Central memory CD8-positive, alpha-beta T cell (primary cell): Measurements from ENCODE around the gene RAP2A.

ENCODE experiments used
- ATAC-seq: fragments of 150-1000 bp; cut with Tn5 transposase; replicated peaks from 2 replicates; pipeline ENCODE4 v1.10.0; 2022; ENCODE audit warnings: mild to moderate bottlenecking, moderate FRiP score, moderate number of reproducible peaks; ENCODE audit not compliant: poor library complexity, severe bottlenecking; ENCODE audit errors: extremely low read depth
- DNase-seq, 2 donors: peaks; one replicate each; pipeline ENCODE4 v3.0.0; 2021; ENCODE audit warnings: low spot score in 2 of 2
- H3K27ac Mint-ChIP-seq: one replicate; pipeline ENCODE4 v1.8.0; 2022; ENCODE audit warnings: low read depth, mild to moderate bottlenecking, moderate library complexity, mixed read lengths
- H3K27me3 Mint-ChIP-seq: one replicate; pipeline ENCODE4 v1.8.0; 2022; ENCODE audit warnings: mixed read lengths
- H3K36me3 Mint-ChIP-seq: one replicate; pipeline ENCODE4 v1.8.0; 2022; ENCODE audit warnings: mild to moderate bottlenecking, moderate library complexity, mixed read lengths; ENCODE audit not compliant: insufficient read depth
- H3K4me1 Mint-ChIP-seq: one replicate; pipeline ENCODE4 v1.8.0; 2022; ENCODE audit warnings: mixed read lengths
- H3K4me3 Mint-ChIP-seq: one replicate; pipeline ENCODE4 v1.8.0; 2022; ENCODE audit warnings: mild to moderate bottlenecking, moderate library complexity, mixed read lengths
- H3K9me3 Mint-ChIP-seq: one replicate; pipeline ENCODE4 v1.8.0; 2022; ENCODE audit warnings: mixed read lengths

The RAP2A gene

GRCh38 chr13:97468331-97468730, 34.4 kb downstream of the RAP2A start:
- H3K4me1 Mint-ChIP-seq: no peaks in the 10 kb centered on the region
- no peak overlapping the region for H3K4me3 Mint-ChIP-seq
- H3K27ac Mint-ChIP-seq: no peak overlapping the region
- no peaks in the 10 kb centered on the region for H3K9me3 Mint-ChIP-seq
- H3K36me3 Mint-ChIP-seq: peaks cover 6% of the 10 kb centered on the region
- H3K27me3 Mint-ChIP-seq: no peaks in the 10 kb centered on the region
- DNase-seq (no peak), ATAC-seq (no peak)

- ATAC-seq: no peak
- no peak overlapping the region for H3K27ac Mint-ChIP-seq
Measured at GRCh38 chr13:97471711-97472110, 37.7 kb downstream of the RAP2A start.

GRCh38 chr13:97474349-97474980, 40.5 kb downstream of the RAP2A start:
- no peak overlapping the region for H3K27ac Mint-ChIP-seq
- peaks cover 2% of the 10 kb centered on the region for H3K36me3 Mint-ChIP-seq
- no peak for ATAC-seq
- no peak for DNase-seq
- H3K9me3 Mint-ChIP-seq: no peaks in the 10 kb centered on the region
- no peaks in the 10 kb centered on the region for H3K4me1 Mint-ChIP-seq
- no peak overlapping the region for H3K4me3 Mint-ChIP-seq
- H3K27me3 Mint-ChIP-seq: peaks cover 8% of the 10 kb centered on the region

More at GRCh38 chr13:97471711-97472110, 37.7 kb downstream of the RAP2A start:
- Mint-ChIP-seq H3K36me3 (peaks cover 4% of the 10 kb centered on the region), H3K4me1 (no peaks in the 10 kb centered on the region), H3K4me3 (no peak overlapping the region), H3K27me3 (peaks cover 8% of the 10 kb centered on the region), H3K9me3 (no peaks in the 10 kb centered on the region)
- DNase-seq: no peak

- no peak for ATAC-seq
- H3K27ac Mint-ChIP-seq: no peak overlapping the region
- peaks cover 2% of the 10 kb centered on the region for H3K36me3 Mint-ChIP-seq
- H3K27me3 Mint-ChIP-seq: peaks cover 14% of the 10 kb centered on the region
- H3K4me3 Mint-ChIP-seq: no peak overlapping the region
- DNase-seq: no peak
- H3K4me1 Mint-ChIP-seq: no peaks in the 10 kb centered on the region
- H3K9me3 Mint-ChIP-seq: no peaks in the 10 kb centered on the region
Measured at GRCh38 chr13:97475011-97475410, 41.0 kb downstream of the RAP2A start.

- H3K36me3 Mint-ChIP-seq: no peaks in the 10 kb centered on the region
- ATAC-seq (no peak), DNase-seq (no peak)
- no peaks in the 10 kb centered on the region for H3K9me3 Mint-ChIP-seq
- H3K27ac Mint-ChIP-seq: no peak overlapping the region
- H3K27me3 Mint-ChIP-seq: peaks cover 14% of the 10 kb centered on the region
- H3K4me1 Mint-ChIP-seq: no peaks in the 10 kb centered on the region
- H3K4me3 Mint-ChIP-seq: no peak overlapping the region
Measured at GRCh38 chr13:97477844-97478243, 43.9 kb downstream of the RAP2A start.

- no peak overlapping the region for H3K27ac Mint-ChIP-seq
- no peaks in the 10 kb centered on the region for H3K4me1 Mint-ChIP-seq
- ATAC-seq (no peak), DNase-seq (no peak)
- peaks cover 14% of the 10 kb centered on the region for H3K27me3 Mint-ChIP-seq
- no peaks in the 10 kb centered on the region for H3K36me3 Mint-ChIP-seq
- no peaks in the 10 kb centered on the region for H3K9me3 Mint-ChIP-seq
- H3K4me3 Mint-ChIP-seq: no peak overlapping the region
Measured at GRCh38 chr13:97478247-97478646, 44.3 kb downstream of the RAP2A start.

- H3K27ac Mint-ChIP-seq: no peak overlapping the region
- no peaks in the 10 kb centered on the region for H3K9me3 Mint-ChIP-seq
- DNase-seq (no peak), ATAC-seq (no peak)
- H3K4me3 Mint-ChIP-seq: no peak overlapping the region
- peaks cover 6% of the 10 kb centered on the region for H3K27me3 Mint-ChIP-seq
- H3K4me1 Mint-ChIP-seq: no peaks in the 10 kb centered on the region
- H3K36me3 Mint-ChIP-seq: peaks cover 1% of the 10 kb centered on the region
Measured at GRCh38 chr13:97483465-97483864, 49.5 kb downstream of the RAP2A start.

- H3K27ac Mint-ChIP-seq: no peak overlapping the region
- peaks cover 1% of the 10 kb centered on the region for H3K36me3 Mint-ChIP-seq
- DNase-seq (no peak), ATAC-seq (no peak)
- no peaks in the 10 kb centered on the region for H3K4me1 Mint-ChIP-seq
- H3K9me3 Mint-ChIP-seq: no peaks in the 10 kb centered on the region
- H3K27me3 Mint-ChIP-seq: peaks cover 6% of the 10 kb centered on the region
- H3K4me3 Mint-ChIP-seq: no peak overlapping the region
Measured at GRCh38 chr13:97484301-97484700, 50.3 kb downstream of the RAP2A start.

GRCh38 chr13:97485320-97485719, 51.4 kb downstream of the RAP2A start:
- ATAC-seq (no peak), DNase-seq (no peak)
- H3K4me3 Mint-ChIP-seq: no peak overlapping the region
- H3K27me3 Mint-ChIP-seq: no peaks in the 10 kb centered on the region
- H3K9me3 Mint-ChIP-seq: no peaks in the 10 kb centered on the region
- no peak overlapping the region for H3K27ac Mint-ChIP-seq
- H3K36me3 Mint-ChIP-seq: peaks cover 1% of the 10 kb centered on the region
- H3K4me1 Mint-ChIP-seq: no peaks in the 10 kb centered on the region

GRCh38 chr13:97490702-97491307, 56.8 kb downstream of the RAP2A start:
- H3K4me1 Mint-ChIP-seq: no peaks in the 10 kb centered on the region
- H3K36me3 Mint-ChIP-seq: peaks cover 1% of the 10 kb centered on the region
- H3K27ac Mint-ChIP-seq: no peak overlapping the region
- H3K27me3 Mint-ChIP-seq: no peaks in the 10 kb centered on the region
- DNase-seq (no peak), ATAC-seq (no peak)
- H3K9me3 Mint-ChIP-seq: no peaks in the 10 kb centered on the region
- H3K4me3 Mint-ChIP-seq: no peak overlapping the region

- H3K27ac Mint-ChIP-seq: no peak overlapping the region
- DNase-seq: no peak
- H3K4me1 Mint-ChIP-seq: no peaks in the 10 kb centered on the region
- no peak for ATAC-seq
- no peaks in the 10 kb centered on the region for H3K27me3 Mint-ChIP-seq
- H3K36me3 Mint-ChIP-seq: peaks cover 1% of the 10 kb centered on the region
- H3K9me3 Mint-ChIP-seq: no peaks in the 10 kb centered on the region
- H3K4me3 Mint-ChIP-seq: no peak overlapping the region
Measured at GRCh38 chr13:97491452-97491851, 57.5 kb downstream of the RAP2A start.

GRCh38 chr13:97492257-97492656, 58.3 kb downstream of the RAP2A start:
- DNase-seq (no peak), ATAC-seq (no peak)
- Mint-ChIP-seq H3K4me1 (no peaks in the 10 kb centered on the region), H3K27ac (no peak overlapping the region), H3K4me3 (no peak overlapping the region), H3K36me3 (peaks cover 1% of the 10 kb centered on the region), H3K9me3 (no peaks in the 10 kb centered on the region), H3K27me3 (no peaks in the 10 kb centered on the region)

- ATAC-seq (no peak), DNase-seq (no peak)
- no peaks in the 10 kb centered on the region for H3K4me1 Mint-ChIP-seq
- H3K4me3 Mint-ChIP-seq: no peak overlapping the region
- no peak overlapping the region for H3K27ac Mint-ChIP-seq
- H3K9me3 Mint-ChIP-seq: no peaks in the 10 kb centered on the region
- peaks cover 1% of the 10 kb centered on the region for H3K36me3 Mint-ChIP-seq
- peaks cover 3% of the 10 kb centered on the region for H3K27me3 Mint-ChIP-seq
Measured at GRCh38 chr13:97492684-97493371, 58.9 kb downstream of the RAP2A start.
